ENCODE data around the gene SIPA1L3.

DNA sequence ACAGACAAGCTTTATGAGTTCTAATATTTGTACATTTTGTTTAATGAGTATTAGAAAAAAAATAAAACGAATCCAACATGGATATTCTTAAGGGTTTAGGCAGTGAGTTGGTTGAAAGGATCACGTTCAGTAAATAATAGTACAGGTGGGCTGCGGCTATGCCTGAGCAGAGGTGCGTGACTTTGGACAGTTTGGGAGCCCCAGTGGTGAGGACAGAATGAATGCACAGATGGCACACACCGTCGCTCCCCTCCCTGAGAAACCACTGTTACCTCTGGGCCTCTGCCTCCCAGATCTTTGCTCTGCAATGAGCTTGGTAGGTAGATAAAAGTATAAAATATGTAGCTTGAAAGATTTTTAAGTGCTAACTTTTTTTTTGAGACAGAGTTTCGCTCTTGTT lies 153.3 kb downstream of the SIPA1L3 start:
- TF ChIP-seq, protein P1, sequence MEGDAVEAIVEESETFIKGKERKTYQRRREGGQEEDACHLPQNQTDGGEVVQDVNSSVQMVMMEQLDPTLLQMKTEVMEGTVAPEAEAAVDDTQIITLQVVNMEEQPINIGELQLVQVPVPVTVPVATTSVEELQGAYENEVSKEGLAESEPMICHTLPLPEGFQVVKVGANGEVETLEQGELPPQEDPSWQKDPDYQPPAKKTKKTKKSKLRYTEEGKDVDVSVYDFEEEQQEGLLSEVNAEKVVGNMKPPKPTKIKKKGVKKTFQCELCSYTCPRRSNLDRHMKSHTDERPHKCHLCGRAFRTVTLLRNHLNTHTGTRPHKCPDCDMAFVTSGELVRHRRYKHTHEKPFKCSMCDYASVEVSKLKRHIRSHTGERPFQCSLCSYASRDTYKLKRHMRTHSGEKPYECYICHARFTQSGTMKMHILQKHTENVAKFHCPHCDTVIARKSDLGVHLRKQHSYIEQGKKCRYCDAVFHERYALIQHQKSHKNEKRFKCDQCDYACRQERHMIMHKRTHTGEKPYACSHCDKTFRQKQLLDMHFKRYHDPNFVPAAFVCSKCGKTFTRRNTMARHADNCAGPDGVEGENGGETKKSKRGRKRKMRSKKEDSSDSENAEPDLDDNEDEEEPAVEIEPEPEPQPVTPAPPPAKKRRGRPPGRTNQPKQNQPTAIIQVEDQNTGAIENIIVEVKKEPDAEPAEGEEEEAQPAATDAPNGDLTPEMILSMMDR (IDR thresholded peaks at IDR 0.05), result no peak
- no peak for TF ChIP-seq POLR2AphosphoS5 (IDR thresholded peaks at IDR 0.05; ENCODE audit: low read depth, low read length)
- TF ChIP-seq EZH2phosphoT487 (IDR thresholded peaks at IDR 0.05; ENCODE audit: borderline replicate concordance, low read depth), result no peak
- TF ChIP-seq RAD21 (IDR thresholded peaks at IDR 0.05; ENCODE audit: low read length), result no peak
- no peak for TF ChIP-seq GATA2 (CRISPR knock-in tag; IDR thresholded peaks at IDR 0.05)
- TF ChIP-seq EP300 (IDR thresholded peaks at IDR 0.05; ENCODE audit: borderline replicate concordance in 1 of 2, low read depth in 1 of 2, low read length in 1 of 2), result no peak
- no peak for TF ChIP-seq RFX5 (IDR thresholded peaks at IDR 0.05; ENCODE audit: low read length)
- TF ChIP-seq TAF1 (IDR thresholded peaks at IDR 0.05; ENCODE audit: borderline replicate concordance, low read depth, low read length), result no peak
- no peak for TF ChIP-seq GABPA (IDR thresholded peaks at IDR 0.05; ENCODE audit: low read depth)

Measured in SK-N-SH (cell line).